Ishikawa (cell line): ENCODE measurements around the gene ZW10.

Experiments used
- CEBPB ChIP-seq: IDR thresholded peaks from 2 replicates; pipeline ENCODE4 v1.6.1; 2012
- CREB1 ChIP-seq: IDR thresholded peaks from 2 replicates; pipeline ENCODE4 v1.6.1; 2012; ENCODE audit warnings: low read depth
- EGR1 ChIP-seq: IDR thresholded peaks from 2 replicates; pipeline ENCODE4 v1.6.1; 2012
- EP300 ChIP-seq: IDR thresholded peaks from 2 replicates; pipeline ENCODE4 v1.6.1; 2012; ENCODE audit warnings: borderline replicate concordance
- FOXM1 ChIP-seq: IDR thresholded peaks from 2 replicates; pipeline ENCODE4 v1.6.1; 2012; ENCODE audit warnings: low read depth, borderline replicate concordance
- MAX ChIP-seq: IDR thresholded peaks from 2 replicates; pipeline ENCODE4 v1.6.1; 2012
- NFIC ChIP-seq: IDR thresholded peaks from 2 replicates; pipeline ENCODE4 v1.6.1; 2012
- RAD21 ChIP-seq: IDR thresholded peaks from 2 replicates; pipeline ENCODE4 v1.6.1; 2012; ENCODE audit warnings: low read depth
- TAF1 ChIP-seq: IDR thresholded peaks from 2 replicates; pipeline ENCODE4 v1.6.1; 2012; ENCODE audit warnings: low read depth, mild to moderate bottlenecking
- TCF12 ChIP-seq: IDR thresholded peaks from 2 replicates; pipeline ENCODE4 v1.6.1; 2012; ENCODE audit warnings: low read depth
- TEAD4 ChIP-seq: IDR thresholded peaks from 2 replicates; pipeline ENCODE4 v1.6.1; 2012
- USF1 ChIP-seq: IDR thresholded peaks from 2 replicates; pipeline ENCODE4 v1.6.1; 2012
- YY1 ChIP-seq: IDR thresholded peaks from 2 replicates; pipeline ENCODE4 v1.6.1; 2012; ENCODE audit warnings: low read depth
- ZBTB7A ChIP-seq: IDR thresholded peaks from 2 replicates; pipeline ENCODE4 v1.6.1; 2012; ENCODE audit warnings: low read depth
- TF ChIP-seq, protein P1 (sequence below): IDR thresholded peaks from 2 replicates; pipeline ENCODE4 v1.6.1; 2012; ENCODE audit warnings: low read depth, mild to moderate bottlenecking

The ZW10 gene

DNA sequence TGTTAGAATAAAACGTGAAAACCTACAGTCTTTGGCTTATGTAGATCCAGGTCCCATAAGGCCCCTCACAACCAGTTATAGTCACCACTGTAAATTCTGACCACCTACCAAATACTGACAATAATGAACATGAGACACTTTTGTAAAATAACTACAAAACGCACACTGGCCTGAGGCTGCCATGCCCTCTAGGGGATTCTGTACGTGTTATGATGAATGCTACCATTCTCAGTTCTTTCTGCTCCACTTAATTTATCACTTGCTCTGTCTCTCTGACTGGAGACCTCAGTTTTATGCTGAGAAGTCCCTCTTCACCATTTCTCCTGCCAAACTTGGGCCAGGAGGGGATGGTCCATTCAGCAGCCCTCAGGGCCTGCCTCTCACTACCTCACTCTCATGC lies 48.7 kb downstream of the ZW10 start:
- TF ChIP-seq, protein P1, sequence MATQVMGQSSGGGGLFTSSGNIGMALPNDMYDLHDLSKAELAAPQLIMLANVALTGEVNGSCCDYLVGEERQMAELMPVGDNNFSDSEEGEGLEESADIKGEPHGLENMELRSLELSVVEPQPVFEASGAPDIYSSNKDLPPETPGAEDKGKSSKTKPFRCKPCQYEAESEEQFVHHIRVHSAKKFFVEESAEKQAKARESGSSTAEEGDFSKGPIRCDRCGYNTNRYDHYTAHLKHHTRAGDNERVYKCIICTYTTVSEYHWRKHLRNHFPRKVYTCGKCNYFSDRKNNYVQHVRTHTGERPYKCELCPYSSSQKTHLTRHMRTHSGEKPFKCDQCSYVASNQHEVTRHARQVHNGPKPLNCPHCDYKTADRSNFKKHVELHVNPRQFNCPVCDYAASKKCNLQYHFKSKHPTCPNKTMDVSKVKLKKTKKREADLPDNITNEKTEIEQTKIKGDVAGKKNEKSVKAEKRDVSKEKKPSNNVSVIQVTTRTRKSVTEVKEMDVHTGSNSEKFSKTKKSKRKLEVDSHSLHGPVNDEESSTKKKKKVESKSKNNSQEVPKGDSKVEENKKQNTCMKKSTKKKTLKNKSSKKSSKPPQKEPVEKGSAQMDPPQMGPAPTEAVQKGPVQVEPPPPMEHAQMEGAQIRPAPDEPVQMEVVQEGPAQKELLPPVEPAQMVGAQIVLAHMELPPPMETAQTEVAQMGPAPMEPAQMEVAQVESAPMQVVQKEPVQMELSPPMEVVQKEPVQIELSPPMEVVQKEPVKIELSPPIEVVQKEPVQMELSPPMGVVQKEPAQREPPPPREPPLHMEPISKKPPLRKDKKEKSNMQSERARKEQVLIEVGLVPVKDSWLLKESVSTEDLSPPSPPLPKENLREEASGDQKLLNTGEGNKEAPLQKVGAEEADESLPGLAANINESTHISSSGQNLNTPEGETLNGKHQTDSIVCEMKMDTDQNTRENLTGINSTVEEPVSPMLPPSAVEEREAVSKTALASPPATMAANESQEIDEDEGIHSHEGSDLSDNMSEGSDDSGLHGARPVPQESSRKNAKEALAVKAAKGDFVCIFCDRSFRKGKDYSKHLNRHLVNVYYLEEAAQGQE = no peak

DNA sequence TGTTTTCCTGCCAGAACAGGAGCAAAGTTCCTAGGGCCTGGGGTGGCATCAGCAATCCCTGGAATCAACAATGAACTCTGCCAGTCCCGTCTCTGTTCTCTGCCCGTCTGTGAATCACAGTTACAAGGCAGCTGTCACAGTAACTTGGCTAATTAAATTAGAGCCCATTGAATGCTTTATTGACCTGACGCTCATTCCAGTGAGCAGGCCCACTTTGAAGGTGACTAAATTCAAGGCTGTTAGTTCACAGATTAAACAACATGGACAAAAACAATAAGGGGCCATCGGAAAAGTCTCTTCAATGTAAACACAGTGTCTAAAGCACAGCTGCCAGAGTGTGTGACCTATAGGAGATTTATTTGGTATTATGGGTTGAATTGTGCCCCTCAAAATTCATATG lies 49.7 kb downstream of the ZW10 start:
- TF ChIP-seq MAX (no peak), USF1 (no peak), FOXM1 (no peak), TCF12 (no peak), RAD21 (no peak), ZBTB7A (no peak)
- TF ChIP-seq, protein P1 = no peak

GRCh38 chr11:113722934-113723333 lies 50.6 kb downstream of the ZW10 start:
- TF ChIP-seq TAF1 (no peak), EGR1 (no peak), MAX (no peak), FOXM1 (no peak), ZBTB7A (no peak), CEBPB (no peak), USF1 (no peak), TEAD4 (no peak), TCF12 (no peak), YY1 (no peak), CREB1 (no peak), NFIC (no peak), RAD21 (no peak), EP300 (no peak)
- TF ChIP-seq, protein P1 = no peak

- no peak for TF ChIP-seq EP300
- no peak for TF ChIP-seq RAD21
- TF ChIP-seq NFIC = no peak
- TF ChIP-seq CEBPB = no peak
- no peak for TF ChIP-seq YY1
- no peak for TF ChIP-seq EGR1
- TF ChIP-seq USF1 = no peak
- TF ChIP-seq MAX = no peak
- TF ChIP-seq ZBTB7A = no peak
- TF ChIP-seq, protein P1 = no peak
- TF ChIP-seq TEAD4 = no peak
- no peak for TF ChIP-seq FOXM1
- TF ChIP-seq TCF12 = no peak
- TF ChIP-seq TAF1 = no peak
- TF ChIP-seq CREB1 = no peak
Observed at GRCh38 chr11:113722221-113722620, 51.3 kb downstream of the ZW10 start.
